HG03064 (cell line): ENCODE measurements around the gene CDH13.

Source experiments
- ATAC-seq: cut with Tn5 transposase; IDR thresholded peaks from one replicate; pipeline ENCODE4 v1.9.1; 2021; ENCODE audit warnings: low read depth; ENCODE audit not compliant: unreplicated experiment

The CDH13 gene

DNA sequence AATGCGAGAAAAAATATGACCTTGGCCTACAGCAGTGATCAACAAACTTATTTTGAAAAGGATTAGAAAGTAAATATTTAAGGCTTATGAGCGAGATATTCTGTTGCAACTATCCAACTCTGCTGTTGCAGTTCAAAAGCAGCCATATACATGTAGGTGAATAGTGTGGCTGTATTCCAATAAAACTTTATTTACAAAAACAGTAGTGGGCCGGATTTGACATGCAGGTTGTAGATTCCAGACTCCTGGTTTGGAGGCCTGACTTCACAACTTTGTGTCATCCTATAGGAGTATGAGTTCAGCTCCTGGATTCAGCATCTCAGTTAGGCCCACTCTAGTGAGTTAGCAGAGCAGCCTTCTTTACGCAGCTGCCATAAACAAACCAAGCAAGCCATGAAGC lies 386.3 kb downstream of the CDH13 start:
- no peak for ATAC-seq

GRCh38 chr16:83019963-83020362 lies 393.2 kb downstream of the CDH13 start:
- ATAC-seq, result no peak

DNA sequence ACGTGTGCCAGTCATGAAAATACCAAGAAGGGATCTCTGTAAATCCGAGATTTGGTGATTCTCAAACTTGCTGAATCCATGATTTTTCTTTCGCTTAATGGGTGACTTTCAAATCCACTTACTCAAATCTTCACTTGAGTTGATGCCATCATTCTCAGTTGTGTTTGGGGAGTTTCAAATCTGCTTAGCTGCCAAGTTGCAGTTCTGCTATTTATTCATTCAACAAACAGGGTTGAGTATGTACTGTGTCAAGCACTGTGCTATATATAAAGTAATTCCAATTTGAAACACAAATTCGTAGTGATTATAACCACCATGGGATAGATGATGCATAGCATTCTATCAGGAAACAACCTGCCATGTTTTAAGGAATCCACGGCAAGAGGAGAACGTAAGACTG lies 394.3 kb downstream of the CDH13 start:
- ATAC-seq, result no peak

DNA sequence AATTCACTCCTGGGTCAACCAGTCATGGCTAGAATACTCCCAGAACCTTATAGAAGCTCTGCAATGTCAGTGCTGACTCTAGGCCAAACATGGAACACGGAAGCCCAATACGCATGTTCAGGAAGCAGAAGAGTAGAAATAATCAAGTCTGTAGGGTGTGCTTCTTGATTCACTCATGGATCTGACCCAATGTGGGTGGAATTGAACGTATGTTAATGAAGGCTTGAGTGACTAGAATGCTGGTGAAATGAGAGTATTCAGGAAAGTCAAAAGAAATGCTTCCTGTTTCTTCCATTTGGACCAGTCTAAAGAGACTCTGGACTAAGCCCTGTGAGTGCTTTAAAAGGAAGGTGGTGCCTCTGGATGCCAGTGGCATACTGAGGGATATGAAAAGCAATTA lies 395.0 kb downstream of the CDH13 start:
- ATAC-seq, result no peak

- no peak for ATAC-seq
These were observed 396.2 kb downstream of the CDH13 start for GRCh38 chr16:83023011-83023410.

GRCh38 chr16:83023640-83024039 lies 396.9 kb downstream of the CDH13 start:
- ATAC-seq, result no peak

DNA sequence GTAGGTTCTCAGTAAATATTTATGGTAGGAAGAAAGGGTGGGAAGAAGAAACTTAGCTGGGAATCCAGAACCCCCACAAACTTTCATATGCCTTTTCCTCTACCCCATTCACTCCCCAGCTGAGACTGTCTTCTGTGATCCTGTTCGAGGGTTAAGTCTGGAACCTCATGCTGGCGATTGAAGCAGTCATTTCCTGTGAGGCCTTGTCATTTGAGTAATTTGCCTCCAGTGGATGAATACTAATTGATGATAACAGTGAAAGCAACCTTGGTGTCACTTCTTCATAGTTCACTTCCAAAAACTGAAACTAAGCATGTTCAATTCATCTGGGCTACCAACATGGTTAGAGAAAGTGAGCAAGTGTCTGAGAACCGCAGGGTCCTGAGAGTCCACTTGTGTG lies 401.2 kb downstream of the CDH13 start:
- no peak for ATAC-seq

- no peak for ATAC-seq
These were observed 402.7 kb downstream of the CDH13 start for GRCh38 chr16:83029467-83029866.

GRCh38 chr16:83031524-83031923 lies 404.8 kb downstream of the CDH13 start:
- ATAC-seq, result no peak

- no peak for ATAC-seq
These were observed 410.3 kb downstream of the CDH13 start for GRCh38 chr16:83037102-83037501.

GRCh38 chr16:83037884-83038283 lies 411.1 kb downstream of the CDH13 start:
- ATAC-seq, result no peak

DNA sequence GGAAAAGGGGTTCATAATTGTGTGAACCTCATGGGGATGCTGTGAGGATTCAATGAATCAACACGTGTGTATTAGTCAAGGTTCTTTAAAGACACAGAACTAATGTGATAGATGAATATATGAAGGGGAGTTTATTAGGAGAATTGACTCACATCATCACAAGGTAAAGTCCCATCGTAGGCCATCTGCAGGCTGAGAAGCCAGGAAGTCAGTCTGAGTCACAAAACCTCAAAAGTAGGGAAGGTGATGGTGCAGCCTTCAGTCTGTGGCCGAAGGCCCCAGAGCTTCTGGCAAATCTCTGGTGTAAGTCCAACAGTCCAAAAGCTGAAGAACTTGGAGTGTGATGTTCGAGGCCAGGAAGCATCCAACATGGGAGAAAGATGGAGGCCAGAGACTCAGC lies 413.4 kb downstream of the CDH13 start:
- no peak for ATAC-seq

DNA sequence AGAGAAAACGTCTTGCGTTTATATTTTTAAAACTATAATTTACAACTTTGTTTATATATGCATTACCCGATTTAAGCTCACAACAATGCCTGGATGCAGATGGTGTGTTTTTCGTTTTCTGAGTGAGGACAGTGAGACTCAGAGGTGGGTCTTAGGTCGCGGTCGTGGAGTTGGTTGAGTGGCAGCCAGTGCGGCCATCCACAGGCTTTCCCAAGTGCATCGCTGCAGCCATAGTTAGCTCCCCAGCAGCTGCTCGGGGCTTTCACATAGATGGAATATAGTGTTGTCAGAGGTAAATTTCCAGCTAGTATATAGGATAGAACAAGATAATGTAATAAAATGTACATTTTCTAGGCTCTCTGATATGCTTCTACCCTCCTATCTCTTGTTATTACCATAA lies 417.8 kb downstream of the CDH13 start:
- no peak for ATAC-seq

- no peak for ATAC-seq
These were observed 419.0 kb downstream of the CDH13 start for GRCh38 chr16:83045790-83046189.

GRCh38 chr16:83046664-83047063 lies 419.9 kb downstream of the CDH13 start:
- ATAC-seq, result no peak

GRCh38 chr16:83051451-83051850 lies 424.7 kb downstream of the CDH13 start:
- ATAC-seq, result no peak

DNA sequence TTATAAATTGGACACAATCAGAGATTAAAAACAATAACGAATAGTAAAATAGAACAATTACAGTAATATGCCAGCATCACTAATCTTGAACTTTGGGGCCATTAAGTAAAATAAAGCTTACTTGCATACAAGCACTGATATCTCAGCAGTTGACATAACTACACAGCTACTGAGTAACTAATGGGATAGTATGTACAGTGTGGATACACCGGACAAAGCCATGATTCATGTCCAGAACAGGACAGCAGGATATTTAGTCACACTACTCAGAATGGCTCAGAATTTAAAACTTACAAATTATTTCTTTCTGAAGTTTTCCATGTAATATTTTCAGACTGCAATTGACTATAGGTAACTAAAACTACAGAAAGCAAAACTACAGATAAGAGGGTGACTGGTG lies 427.5 kb downstream of the CDH13 start:
- no peak for ATAC-seq

- no peak for ATAC-seq
These were observed 431.6 kb downstream of the CDH13 start for GRCh38 chr16:83058376-83058775.

- no peak for ATAC-seq
These were observed 432.5 kb downstream of the CDH13 start for GRCh38 chr16:83059237-83059636.

DNA sequence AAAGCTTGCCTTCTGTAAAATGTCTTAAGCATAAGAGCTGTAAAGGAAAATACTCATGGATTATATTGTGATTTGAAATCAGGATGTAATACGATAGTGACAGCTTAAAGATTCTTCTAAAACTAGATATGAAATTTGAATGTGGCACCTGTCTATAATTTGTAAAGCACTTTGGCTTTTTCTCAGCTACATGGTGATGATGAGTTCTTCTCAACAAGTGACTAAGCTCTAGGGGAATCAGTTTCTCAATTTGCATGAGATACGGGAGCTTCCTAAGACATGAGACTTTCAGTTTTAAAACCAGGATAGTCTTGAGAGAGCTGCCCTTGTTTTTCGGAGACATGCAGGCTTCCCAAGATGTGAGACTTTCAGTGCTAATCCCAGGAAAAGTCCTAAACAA lies 439.2 kb downstream of the CDH13 start:
- ATAC-seq, result no peak

DNA sequence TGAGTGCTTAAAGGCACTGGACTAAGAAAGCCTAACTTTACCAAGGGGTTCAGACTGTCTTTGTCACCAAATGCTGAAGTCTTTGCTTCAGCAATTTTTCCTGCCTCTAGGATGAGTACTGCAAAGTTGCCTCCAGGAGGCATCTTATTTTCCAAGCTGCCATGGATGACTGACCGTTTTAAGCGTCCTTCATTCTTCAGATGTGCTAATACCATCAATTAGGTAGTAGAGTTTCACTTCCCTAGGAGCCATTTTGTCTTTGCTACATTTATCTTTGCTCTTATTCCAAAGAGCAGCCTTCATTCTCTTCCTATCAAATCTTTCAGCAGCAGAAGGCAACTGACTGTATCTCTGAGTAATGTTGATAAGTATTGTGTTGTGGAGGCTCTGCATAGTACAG lies 440.1 kb downstream of the CDH13 start:
- no peak for ATAC-seq

DNA sequence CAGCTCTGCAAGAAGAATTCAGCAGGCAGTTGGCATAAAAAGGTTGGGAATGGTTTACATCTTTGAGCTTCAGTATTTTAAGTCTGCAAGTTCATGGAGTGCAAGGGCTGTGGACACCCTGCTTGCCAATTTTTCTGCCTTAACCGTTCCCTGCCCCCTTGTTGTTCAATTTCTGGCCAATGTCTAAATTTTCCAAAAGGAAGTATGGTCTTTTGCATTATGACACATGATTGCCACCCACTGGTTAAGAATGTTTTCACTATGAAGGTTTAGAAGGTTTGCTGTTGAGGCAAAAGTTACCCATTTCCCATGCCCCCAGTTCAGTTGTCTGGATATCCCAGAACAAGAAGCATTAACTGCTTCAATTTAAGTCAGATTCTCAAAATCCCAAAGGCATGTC lies 441.9 kb downstream of the CDH13 start:
- no peak for ATAC-seq

- no peak for ATAC-seq
These were observed 443.8 kb downstream of the CDH13 start for GRCh38 chr16:83070416-83071209.
